HepG2 (cell line): ENCODE data around the gene COQ10B. TPM values are rescaled to one million over a fixed set of nuclear protein-coding genes. Genes with fewer than 3 reads are reported as not detected.

Experiments
- CREB1 ChIP-seq, 2 experiments: fragments of 450-650 bp in 1 of 2; IDR thresholded peaks; 2 replicates each; pipeline ENCODE4 v1.6.1; 2016 to 2017; ENCODE audit warnings: control low read depth in 1 of 2, mild to moderate bottlenecking in 1 of 2, missing compliant biosample characterization in 1 of 2, missing genetic modification characterization in 1 of 2
- HHEX ChIP-seq: IDR thresholded peaks from 2 replicates; pipeline ENCODE4 v1.6.1; 2016; ENCODE audit warnings: control low read depth
- IKZF1 ChIP-seq: fragments of 450-650 bp; IDR thresholded peaks from 2 replicates; pipeline ENCODE4 v1.7.1; 2016
- POGK ChIP-seq: sonication (generic); formaldehyde crosslinking; conservative IDR thresholded peaks from 2 replicates; pipeline ENCODE4 v1.8.0; 2022; ENCODE audit warnings: mild to moderate bottlenecking, moderate library complexity, missing genetic modification reagents
- RFX3 ChIP-seq: IDR thresholded peaks from 2 replicates; pipeline ENCODE4 v1.6.1; 2016; ENCODE audit warnings: missing biosample characterization, missing genetic modification reagents
- RFXAP ChIP-seq: sonication (generic); formaldehyde crosslinking; IDR thresholded peaks from 2 replicates; pipeline ENCODE4 v1.4.0; 2020; ENCODE audit warnings: missing genetic modification reagents, borderline replicate concordance
- SRSF1 ChIP-seq: fragments of 200-400 bp; formaldehyde crosslinking; optimal IDR thresholded peaks from 2 replicates; pipeline ENCODE3; 2017; ENCODE audit warnings: mild to moderate bottlenecking, low read depth, low read length, moderate library complexity
- ZBTB21 ChIP-seq: sonication (generic); formaldehyde crosslinking; IDR thresholded peaks from 2 replicates; pipeline ENCODE4 v1.4.0; 2020; ENCODE audit warnings: missing genetic modification reagents
- ZFY ChIP-seq: sonication (generic); formaldehyde crosslinking; IDR thresholded peaks from 2 replicates; pipeline ENCODE4 v1.4.0; 2020; ENCODE audit warnings: missing genetic modification reagents
- ZNF280D ChIP-seq: sonication (generic); formaldehyde crosslinking; IDR thresholded peaks from 2 replicates; pipeline ENCODE4 v1.5.1; 2020; ENCODE audit warnings: mild to moderate bottlenecking, missing genetic modification reagents
- ZNF318 ChIP-seq: sonication (generic); formaldehyde crosslinking; IDR thresholded peaks from 2 replicates; pipeline ENCODE4 v1.4.0; 2020; ENCODE audit warnings: mild to moderate bottlenecking, missing genetic modification reagents
- ZNF343 ChIP-seq: sonication (generic); formaldehyde crosslinking; IDR thresholded peaks from 2 replicates; pipeline ENCODE4 v1.4.0; 2020; ENCODE audit warnings: mild to moderate bottlenecking, missing genetic modification reagents
- ZNF746 ChIP-seq: sonication (generic); formaldehyde crosslinking; IDR thresholded peaks from 2 replicates; pipeline ENCODE4 v1.8.0; 2022; ENCODE audit warnings: mild to moderate bottlenecking, missing genetic modification reagents
- polyA plus RNA-seq, 8 experiments: library from polyadenylated mRNA; depleted of rRNA in 3 of 8; stranded (reverse) in 7 of 8; unstranded in 1 of 8; fragments of >200 nt; fragmentation: Illumina TruSeq in 4 of 8; extraction: Trizol in 4 of 8; gene quantifications; 2 replicates each; pipeline versions ENCODE4 v1.2.1 to v1.2.3, GENCODE V29; 2011 to 2016; ENCODE audit warnings: low read depth in 4 of 8, missing spikeins in 1 of 8, mixed read lengths in 1 of 8; ENCODE audit not compliant: insufficient read depth in 1 of 8
- total RNA-seq, 5 experiments: library from RNA; depleted of rRNA; stranded (reverse); fragments of >200 nt; fragmentation: Illumina TruSeq; extraction: Trizol; gene quantifications; 2 replicates each; pipeline ENCODE4 v1.2.3, GENCODE V29; 2016; ENCODE audit warnings: low read depth in 1 of 5

COQ10B gene
- total and polyA plus RNA-seq, 2 of the 13 experiments (the other 11 are each of a cell fraction or from before 2014, with no cell fraction given) = 4.6 to 34.9 TPM

GRCh38 chr2:197499594-197500502 is 46.5 kb downstream of the COQ10B start, which contains the start of the genes HSPD1 and HSPE1 (continued):
- TF ChIP-seq SRSF1 (peak; percentile 33), ZBTB21 (peak; percentile 66; the same call in 1 of the 2 replicates), HHEX (peak; percentile 66), POGK (peak; percentile 98), RFX3 (CRISPR knock-in tag) (no peak; the same call in 1 of the 2 replicates), RFXAP (CRISPR knock-in tag) (peak; percentile 94), ZNF746 (CRISPR knock-in tag) (peak; percentile 98), ZNF280D (peak; percentile 86; the same call in 1 of the 2 replicates), ZFY (CRISPR knock-in tag) (peak; percentile 98), ZNF318 (CRISPR knock-in tag) (peak; percentile 87; the same call in 1 of the 2 replicates), IKZF1 (no peak), CREB1 (IDR thresholded peaks at IDR 0.05) (peak; percentile 97), CREB1 (CRISPR knock-in tag; IDR thresholded peaks at IDR 0.05) (peak; percentile 99), ZNF343 (CRISPR knock-in tag) (peak; percentile 95)
